NK-92 (cell line): ENCODE measurements around the gene EIPR1.
"Not testable (repeated sequence)": the region's sequence is repeated elsewhere in the genome, so short reads cannot be mapped to it uniquely, and the experiment has no call there.

Experiments
- DNase-seq: peaks from one replicate; lab custom pipeline; 2025; ENCODE audit not compliant: unreplicated experiment; lab: John Stamatoyannopoulos, UW

Gene EIPR1

GRCh38 chr2:3291113-3291512, 86.5 kb downstream of the EIPR1 start:
- DNase-seq: no peak

GRCh38 chr2:3290655-3291054, 87.0 kb downstream of the EIPR1 start:
- no peak for DNase-seq

GRCh38 chr2:3289971-3290370, 87.6 kb downstream of the EIPR1 start:
- no peak for DNase-seq

DNA sequence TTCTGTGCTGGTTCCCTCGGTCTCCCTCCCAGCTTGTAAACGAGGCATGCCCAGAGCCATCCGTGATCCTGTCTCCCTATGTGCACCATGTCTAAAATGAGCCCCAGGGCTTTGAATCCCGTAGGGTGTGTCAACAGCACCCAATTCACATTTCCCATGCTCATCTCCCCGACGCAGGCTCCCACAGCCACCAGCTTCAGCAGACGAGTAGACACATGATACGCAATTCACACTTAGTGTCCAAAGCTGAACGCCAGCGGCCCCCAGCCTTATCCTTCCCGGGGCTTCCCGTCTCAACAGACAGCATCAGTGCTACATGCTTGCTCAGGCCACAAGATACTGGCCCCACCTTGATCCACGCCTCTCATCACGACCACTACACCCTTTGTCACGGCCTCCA, 88.1 kb downstream of the EIPR1 start:
- no peak for DNase-seq

- DNase-seq: no peak
Observed at GRCh38 chr2:3289171-3289515, 88.5 kb downstream of the EIPR1 start.

DNA sequence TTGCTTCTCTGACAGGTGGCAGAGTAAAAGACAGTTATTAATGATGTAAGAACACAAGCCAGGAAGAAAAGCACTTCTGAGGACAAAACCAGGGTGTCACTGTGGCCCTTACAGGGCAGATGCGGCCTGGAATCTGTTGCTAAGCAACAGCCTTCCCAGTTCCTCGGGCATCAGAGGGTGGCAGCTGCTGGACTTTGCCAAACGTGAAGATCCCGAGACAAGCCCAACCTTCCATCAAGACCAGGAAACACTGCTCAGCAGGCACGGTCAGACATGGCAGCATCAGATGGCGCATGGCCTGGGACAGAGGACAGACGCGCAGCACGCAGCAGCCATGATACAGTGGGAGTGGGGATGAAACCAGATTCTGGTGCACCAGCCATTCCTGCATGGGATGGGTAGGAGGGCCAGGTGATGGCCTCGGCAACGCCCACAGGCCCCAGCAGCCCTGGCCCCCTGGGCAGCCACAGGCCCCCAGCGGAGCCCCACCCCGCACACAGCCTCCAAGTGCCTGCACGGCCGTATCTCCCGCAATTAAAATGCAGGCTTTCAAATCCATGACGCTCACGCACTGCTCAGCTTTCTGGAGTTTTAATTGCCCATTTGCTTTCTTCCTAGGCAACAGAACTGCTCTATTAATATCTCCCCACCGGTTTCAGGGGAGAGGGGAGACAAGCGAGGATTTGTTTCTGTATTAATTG, 89.0 kb downstream of the EIPR1 start:
- DNase-seq: no peak

GRCh38 chr2:3287896-3288295, 89.7 kb downstream of the EIPR1 start:
- no peak for DNase-seq

- not testable (repeated sequence) for DNase-seq
Observed at GRCh38 chr2:3286646-3287036, 91.0 kb downstream of the EIPR1 start.

- DNase-seq: no peak
Observed at GRCh38 chr2:3285901-3286645, 91.5 kb downstream of the EIPR1 start.

DNA sequence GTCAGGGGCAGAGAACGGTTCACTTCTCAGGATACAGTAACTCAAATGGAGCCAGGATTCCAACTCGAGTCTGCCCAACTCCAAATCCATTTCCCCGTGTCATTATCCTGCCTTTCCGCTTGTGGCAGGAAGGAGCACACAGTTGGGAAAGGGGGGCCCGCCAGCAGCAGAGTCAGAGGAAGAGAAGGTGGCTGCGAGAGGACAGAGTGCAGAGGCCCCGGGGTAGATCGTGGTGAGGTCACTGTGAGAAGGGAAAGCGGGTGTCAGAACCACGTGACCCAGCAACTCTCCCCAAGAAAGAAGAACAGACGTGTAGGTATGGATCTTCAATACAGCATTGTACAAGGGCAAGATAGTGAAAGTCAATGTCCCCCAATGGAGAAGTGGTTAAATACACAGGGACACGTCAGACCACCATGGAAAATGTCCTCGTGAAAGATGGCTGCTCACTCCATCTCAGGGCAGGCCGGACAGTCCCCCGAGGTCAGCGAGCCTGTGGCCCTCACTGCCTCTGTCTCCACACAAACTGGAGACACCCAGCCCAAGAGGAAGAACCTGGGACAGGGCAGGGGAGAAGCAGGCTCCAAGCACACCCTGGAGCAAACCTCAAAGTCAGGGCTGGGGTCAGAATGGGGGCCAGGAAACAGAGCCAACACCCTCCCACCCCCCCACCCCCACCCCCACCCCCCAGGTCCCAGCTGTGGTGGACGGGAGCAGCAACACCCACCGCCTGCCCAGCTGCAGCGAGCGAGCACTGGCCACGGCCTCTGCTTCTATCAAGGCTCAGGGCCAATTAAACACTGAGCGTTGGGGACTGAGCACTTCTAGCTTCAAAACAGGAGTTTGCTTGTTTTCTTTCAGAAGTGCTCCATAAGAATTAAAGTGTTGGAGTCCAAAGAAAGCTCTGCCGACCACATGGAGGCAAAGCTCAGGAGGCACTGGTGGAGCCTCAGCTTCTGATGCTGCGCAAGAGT, 92.7 kb downstream of the EIPR1 start:
- DNase-seq: no peak

DNA sequence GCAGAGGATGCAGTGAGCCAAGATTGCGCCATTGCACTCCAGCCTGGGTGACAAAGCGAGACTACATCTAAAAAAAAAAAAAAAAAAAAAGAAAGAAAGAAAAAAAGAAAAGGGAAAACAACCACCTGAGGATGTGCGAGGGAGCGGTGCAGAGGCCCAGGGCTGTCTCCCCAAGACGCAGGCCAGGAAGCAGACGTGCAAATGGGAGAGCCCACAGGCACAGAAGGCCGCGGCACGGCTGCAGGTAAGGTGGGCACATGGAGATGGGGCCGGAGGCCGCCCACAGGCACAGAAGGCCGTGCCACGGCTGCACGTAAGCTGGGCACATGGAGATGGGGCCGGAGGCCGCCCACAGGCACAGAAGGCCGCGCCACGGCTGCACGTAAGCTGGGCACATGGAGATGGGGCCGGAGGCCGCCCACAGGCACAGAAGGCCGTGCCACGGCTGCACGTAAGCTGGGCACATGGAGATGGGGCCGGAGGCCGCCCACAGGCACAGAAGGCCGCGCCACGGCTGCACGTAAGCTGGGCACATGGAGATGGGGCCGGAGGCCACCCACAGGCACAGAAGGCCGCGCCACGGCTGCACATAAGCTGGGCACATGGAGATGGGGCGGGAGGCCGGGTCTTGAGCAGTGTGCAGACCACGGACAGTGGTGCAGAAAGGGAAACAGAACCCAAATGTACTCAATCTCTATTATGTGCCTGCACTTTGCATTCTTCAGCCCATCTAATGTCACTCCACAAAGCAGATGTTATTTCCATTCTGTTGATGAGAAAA, 93.6 kb downstream of the EIPR1 start:
- not testable (repeated sequence) for DNase-seq

GRCh38 chr2:3283206-3283605, 94.4 kb downstream of the EIPR1 start:
- DNase-seq: no peak

DNA sequence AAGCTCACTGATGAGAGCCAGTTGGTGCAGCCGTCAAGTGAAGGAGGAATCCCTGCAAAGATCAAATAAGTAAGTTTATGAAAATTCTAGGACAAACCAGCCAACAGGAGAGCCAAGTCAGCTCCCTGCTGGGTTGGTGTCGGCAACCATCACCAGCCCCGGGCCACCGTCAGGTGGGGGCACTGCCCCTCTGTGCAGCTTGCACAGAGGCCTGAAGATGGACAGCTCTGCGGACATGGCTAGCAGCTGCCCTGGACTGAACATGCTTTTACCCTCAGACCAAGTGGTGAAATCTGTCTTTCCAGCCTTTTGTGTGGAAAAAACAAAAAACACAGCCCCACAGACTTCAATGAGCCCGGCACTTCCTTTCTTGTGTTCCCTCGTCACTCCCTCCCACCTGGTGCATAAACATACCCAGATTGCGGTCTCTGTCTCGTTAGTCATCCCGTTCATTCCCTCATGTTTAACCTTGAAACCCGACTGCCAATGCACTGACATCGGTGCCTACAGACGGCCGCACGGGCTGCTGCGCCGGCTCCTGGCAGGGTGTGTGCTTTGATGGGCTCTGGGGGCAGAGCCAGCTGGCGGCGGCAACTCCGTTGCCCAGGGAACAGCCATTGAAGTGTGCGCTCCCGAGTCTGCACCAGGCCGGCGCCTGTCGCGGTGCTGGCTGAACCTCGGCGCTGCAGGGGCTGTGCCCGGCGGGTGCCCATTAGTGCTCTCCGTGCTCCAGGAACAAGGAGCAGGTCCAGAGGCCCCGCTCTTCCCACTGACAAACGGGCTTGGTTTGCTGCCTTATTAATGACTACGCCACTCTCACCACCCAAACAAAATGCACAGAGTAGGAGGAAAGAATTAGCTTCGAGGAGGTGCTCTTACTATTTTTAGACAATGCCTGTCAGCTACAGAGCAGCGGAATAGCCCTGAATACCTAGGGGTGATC, 95.3 kb downstream of the EIPR1 start:
- no peak for DNase-seq

DNA sequence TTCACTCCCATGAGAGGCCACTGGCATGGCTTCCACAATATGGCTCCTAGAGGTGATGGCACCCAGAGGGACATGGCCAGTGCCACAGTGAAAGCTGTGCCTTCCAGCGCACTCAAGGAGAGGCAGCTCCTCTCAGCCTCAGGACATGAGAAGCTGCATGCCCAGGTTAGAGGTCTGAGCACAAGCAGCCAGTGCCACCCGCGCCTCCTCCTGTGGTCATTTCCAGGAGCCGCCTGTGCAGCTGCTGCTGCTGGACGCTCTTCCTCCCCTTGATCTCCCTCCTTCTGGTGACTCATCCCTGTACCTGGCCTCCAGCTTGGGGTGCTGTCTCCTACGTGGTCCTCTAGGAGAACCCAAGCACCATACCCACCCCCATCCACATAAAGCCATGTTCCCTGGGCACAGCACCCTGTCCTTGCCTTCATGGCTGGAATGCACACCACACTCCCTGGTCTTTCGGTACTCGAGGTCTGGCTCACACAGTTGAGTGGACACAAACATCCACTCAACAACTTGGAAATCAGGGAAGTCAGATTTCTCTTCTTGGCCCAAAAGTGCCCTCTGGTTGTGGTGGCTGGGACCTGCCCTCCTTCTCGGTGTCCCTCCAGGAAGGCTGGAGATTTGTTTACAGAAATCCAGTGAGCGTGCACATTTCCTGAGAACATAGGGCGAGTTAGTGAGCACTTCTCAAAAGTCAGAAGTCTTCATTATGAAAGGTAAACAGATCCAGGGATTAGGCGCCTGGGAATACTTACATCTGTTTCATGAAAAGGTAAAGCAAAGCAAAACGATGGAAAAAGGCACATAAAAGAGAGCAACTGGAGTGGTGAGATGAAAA, 96.7 kb downstream of the EIPR1 start:
- DNase-seq: no peak

GRCh38 chr2:3280197-3280596, 97.4 kb downstream of the EIPR1 start:
- no peak for DNase-seq

DNA sequence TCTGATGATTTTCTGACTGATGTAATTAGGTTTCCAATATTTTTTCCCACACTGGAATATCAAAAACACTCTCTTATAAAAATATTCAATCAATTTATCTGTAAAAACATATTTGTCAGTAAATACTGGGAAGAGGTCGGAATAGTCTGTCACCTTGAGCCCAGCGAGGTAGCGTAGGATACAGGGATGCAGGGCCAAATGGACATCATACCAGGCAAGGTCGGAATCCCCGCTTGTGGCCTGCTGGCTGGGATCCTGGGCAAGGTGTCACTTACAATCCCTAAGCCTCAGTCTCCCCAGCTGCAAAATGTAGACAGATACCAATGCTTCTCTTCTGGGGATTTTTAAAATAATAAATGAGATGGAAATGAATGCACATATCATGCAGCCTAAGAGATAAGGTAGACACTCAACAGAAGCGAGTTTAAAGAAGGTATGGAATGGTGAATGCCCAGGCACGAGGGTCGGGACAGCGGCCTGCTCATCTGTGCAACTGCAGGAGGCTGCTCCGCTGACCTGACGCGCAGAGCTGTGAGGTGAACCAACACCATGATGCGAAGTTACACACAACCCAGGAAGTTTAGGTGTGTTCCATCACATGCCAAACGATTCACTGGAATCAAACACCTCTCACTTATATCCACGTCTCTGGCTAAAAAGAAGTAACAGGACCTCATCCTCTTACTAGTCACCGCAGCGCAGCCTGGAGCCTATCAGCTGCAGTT, 98.2 kb downstream of the EIPR1 start:
- no peak for DNase-seq

GRCh38 chr2:3278521-3279218, 98.9 kb downstream of the EIPR1 start:
- DNase-seq: no peak
